HG03442 (cell line): ENCODE data around the gene PRKACG.
A peak's percentile ranks its signal among the peaks of the same experiment; 100 is the strongest.

ENCODE experiments used
- ATAC-seq: cut with Tn5 transposase; IDR thresholded peaks from one replicate; pipeline ENCODE4 v1.9.1; 2021; ENCODE audit warnings: mild to moderate bottlenecking, moderate library complexity; ENCODE audit not compliant: unreplicated experiment

PRKACG gene

GRCh38 chr9:68983522-68984424 lies 30.1 kb downstream of the PRKACG start:
- peak; percentile 29 for ATAC-seq

DNA sequence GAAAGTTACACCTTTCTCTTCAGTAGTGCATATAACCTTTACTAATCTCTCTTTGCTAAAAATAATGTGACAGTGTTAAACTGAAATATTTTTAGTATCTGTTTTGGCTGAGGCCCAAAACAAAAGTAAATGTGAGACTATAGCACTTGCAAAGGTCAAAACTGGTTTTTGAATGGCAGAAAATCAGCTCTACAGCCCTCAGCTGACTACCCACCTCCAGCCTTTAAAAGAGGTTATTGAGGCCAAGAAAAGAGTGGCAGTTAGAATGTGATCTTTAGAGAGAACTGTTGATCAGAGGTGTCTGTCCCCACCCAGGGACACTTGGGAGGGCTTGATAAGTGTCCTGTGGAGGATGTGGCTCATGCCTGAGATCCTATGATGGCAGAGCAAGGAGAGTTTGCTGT lies 30.9 kb downstream of the PRKACG start:
- ATAC-seq = peak; percentile 37

DNA sequence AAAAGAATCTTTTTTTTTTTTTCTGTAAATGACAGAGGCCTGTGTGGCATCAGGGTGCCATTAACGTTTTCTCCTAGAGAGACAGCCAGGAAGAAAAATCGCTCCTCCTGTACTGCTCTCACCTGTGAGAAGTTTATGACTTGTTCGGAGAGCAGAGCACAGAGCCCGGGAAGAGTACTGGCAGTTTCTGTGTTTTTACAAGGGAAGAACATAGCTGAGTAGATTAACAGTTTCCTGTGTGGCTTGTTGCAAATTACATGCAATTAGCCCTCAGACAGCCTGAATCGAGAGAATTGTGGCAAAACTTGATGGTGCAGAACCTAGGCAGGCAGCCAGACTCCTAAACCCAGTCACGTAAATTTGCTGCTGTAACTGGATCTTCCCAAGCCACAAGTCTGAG lies 32.1 kb downstream of the PRKACG start:
- peak; percentile 39 for ATAC-seq

- ATAC-seq = no peak
Measured at GRCh38 chr9:68980341-68980914, 33.5 kb downstream of the PRKACG start.

DNA sequence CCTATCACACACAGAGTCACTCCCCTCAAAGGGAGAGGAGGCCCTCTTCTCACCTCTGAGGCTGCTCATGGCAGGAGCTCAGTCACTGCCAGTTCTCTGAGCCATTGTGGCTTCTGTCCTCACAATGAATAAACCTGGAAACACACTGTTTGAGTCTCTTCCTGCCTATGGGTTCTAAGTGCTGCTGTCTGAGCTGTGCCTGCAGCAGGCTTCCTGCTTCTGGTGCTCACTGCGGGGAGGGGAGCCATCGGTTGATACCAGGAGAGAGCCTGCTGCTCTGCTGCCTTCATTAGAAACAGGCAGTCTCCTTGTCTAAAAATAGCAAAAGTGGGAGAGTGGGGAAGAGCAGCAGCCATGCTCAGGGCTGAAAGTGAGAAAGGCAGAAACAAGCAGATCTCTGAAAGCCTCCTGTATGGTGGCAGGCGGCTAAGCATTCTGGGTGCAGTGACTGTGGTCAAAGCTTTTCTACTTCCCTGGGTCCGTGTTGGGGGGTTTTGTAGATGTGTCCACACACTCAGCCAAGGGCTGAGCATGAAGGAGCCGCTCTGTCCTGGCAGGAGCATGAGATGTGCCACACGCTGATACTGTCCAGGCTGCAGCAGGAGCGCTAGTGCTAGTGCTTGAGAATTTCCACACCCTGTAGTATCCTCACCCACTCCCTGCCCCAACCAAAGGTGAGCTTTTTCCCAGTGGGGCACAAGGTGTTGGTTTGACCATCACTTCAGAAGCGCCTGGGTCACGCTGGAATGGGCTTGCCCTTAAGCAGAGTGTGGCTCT lies 34.2 kb downstream of the PRKACG start:
- ATAC-seq = no peak

DNA sequence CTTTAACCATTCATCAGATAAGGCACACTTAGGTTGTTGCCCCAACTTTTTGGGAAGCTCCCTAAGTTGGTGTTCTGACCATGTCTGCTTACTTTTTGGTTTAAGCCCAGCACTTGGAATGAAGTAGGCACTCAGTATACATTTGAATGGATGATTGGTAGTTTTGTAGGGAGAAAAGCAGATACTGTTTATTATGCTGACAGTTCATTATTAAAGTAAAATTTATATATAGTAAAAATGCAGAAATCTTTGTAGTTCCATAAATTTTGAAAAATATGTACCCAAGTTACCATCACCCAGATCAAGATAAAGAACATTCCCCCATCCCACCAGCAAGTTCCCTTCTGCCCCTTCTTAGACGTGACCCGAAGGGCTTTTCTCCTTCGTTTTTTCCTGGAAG lies 35.4 kb downstream of the PRKACG start:
- ATAC-seq = no peak

- no peak for ATAC-seq
Measured at GRCh38 chr9:68978066-68978465, 35.8 kb downstream of the PRKACG start.

GRCh38 chr9:68975365-68976043 lies 38.4 kb downstream of the PRKACG start:
- ATAC-seq = no peak

GRCh38 chr9:68974901-68975300 lies 39.0 kb downstream of the PRKACG start:
- ATAC-seq = no peak

DNA sequence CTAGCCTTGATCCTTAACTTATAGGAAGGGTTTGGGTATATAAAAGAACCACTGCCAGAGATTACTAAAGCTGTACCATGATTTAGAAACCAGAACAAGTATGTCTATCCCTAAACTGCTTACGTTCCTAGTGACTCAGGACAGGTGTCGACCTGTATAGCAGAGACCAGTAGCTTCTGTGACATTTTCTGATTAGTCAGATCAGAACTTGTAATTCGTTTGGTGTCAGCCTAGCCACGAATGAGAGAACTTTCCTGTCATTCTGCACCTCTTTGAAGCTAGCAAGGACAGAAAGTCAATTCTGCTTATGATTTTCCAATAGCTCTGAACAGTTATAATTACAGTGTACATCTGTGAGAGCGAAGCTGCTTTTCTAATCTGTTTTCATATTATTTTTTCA lies 39.5 kb downstream of the PRKACG start:
- peak; percentile 96 for ATAC-seq

DNA sequence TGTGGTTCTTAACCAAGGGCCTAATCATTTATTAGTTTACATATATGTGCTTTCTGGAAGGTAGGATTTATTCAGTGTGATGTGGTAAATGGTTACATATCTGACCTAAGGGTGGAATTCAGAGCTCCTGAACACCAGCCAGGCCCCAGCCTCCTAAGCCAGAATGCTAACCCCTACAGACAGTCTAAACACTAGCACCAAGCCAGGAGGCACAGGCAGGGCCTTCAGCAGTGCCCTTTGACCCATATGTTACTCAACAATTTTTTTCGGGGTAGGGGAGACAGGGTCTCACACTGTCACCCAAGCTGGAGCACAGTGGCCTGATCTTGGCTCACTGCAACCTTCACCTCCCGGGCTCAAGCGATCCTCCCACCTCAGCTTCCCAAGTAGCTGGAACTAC lies 40.3 kb downstream of the PRKACG start:
- ATAC-seq = no peak

- ATAC-seq = no peak
Measured at GRCh38 chr9:68970151-68970550, 43.8 kb downstream of the PRKACG start.

- ATAC-seq = no peak
Measured at GRCh38 chr9:68969538-68969937, 44.4 kb downstream of the PRKACG start.

- ATAC-seq = no peak
Measured at GRCh38 chr9:68967800-68968199, 46.1 kb downstream of the PRKACG start.

DNA sequence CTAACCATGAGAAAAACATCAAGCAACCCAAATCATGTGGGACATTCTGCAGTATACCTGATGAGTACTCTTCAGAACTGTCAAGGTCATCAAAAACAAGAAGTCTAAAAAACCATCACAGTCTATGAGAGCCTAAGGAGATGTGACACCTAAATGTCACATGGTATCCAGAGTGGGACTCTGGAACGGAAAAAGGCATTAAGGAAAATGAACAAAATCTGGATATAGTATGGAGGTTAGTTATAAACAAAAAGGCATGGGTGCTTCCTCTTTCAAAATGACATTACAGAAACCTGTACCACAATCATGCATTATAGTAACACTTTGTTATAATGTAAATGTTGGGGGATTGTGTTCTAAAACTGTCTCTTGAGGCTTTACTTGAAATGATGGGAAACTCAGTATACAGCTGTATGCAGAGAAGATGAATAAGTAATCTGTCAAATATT lies 47.4 kb downstream of the PRKACG start:
- ATAC-seq = peak; percentile 74

DNA sequence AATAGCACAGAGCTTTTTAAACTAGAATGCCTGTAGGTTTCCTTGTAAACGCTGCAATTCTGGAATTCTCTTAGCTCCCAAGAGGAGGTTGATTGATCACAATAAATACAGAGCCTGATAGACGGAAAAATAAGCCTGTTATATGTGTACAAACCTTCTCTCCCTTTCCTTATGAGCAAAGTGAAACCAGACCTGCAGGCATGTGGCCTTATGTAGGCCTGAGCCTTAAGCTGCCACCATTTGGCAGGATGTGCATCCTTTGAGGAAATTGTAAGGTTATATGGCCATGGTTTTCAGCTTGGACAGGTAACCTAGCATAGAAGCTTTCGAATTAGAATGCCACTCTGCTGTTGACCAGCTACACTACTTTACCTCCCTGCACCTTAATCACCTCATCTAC lies 49.1 kb downstream of the PRKACG start:
- ATAC-seq = no peak

DNA sequence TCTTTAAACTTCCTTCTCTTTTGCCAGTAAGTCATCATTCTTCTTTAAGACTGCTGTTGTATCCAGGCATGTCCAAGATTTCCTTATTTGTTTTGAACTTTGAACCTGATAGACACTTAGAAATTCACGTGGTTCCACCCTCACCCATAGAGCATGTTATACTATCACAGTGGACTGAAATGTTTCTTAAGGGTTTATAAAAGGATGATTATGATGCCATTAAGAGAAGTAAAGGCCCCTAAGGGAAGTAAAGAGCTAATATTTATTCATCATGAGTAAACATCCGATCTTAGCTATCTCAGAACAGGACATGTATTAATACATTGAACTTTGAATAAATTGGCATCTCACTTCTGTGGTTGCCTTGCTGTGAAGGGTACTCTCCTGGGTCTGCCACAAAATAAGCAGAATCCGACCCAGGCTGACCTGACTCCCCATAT lies 49.8 kb downstream of the PRKACG start:
- ATAC-seq = no peak

GRCh38 chr9:68963416-68963815 lies 50.5 kb downstream of the PRKACG start:
- no peak for ATAC-seq
